Measurements from ENCODE around the gene TSC1. TPM values are rescaled to one million over a fixed set of nuclear protein-coding genes. Genes with fewer than 3 reads are reported as not detected.

TSC1 gene
- total RNA-seq, 1 experiment from 2014 or later: 40.9 TPM

- Histone ChIP-seq H3K36me3 (ENCODE audit: insufficient read depth, low read length, poor library complexity, severe bottlenecking) (no peaks in the 10 kb centered on the region), H3K4me1 (ENCODE audit: insufficient read depth, low read length, poor library complexity, severe bottlenecking) (no peaks in the 10 kb centered on the region), H3K4me3 (ENCODE audit: low read depth, low read length, poor library complexity, severe bottlenecking) (peak within 1 kb of the TSS; percentile 80), H3K27ac (ENCODE audit: low read depth, low read length, poor library complexity, severe bottlenecking) (peak within 1 kb of the TSS; percentile 69), H3K27me3 (replicated peaks; ENCODE audit: insufficient read depth, low read depth, low read length, poor library complexity) (no peaks in the 10 kb centered on the region), H3K9me3 (ENCODE audit: low read depth, low read length, poor library complexity, severe bottlenecking) (no peaks in the 10 kb centered on the region)
- TF ChIP-seq CTCF (conservative IDR thresholded peaks at IDR 0.05; ENCODE audit: low read depth, low read length): no peak
- no peak for TF ChIP-seq EZH2 (IDR thresholded peaks at IDR 0.05; ENCODE audit: borderline replicate concordance, low read depth, low read length, poor library complexity, severe bottlenecking)
- DNase-seq (ENCODE audit: low spot score): peak; percentile 54
- no TSS peak for BruUV-seq (replicated peaks)
- ChIA-PET POLR2A (ENCODE audit: low non-redundant PET) (no interaction called here), CTCF (no interaction called here)
- intact Hi-C loops (cut with micrococcal nuclease; ENCODE audit: unreplicated experiment): no loop called here
Measured at GRCh38 chr9:132878695-132879456, 65.5 kb downstream of the TSC1 start, which contains the start of gene SPACA9. TSS of gene SPACA9 (plus strand) at chr9:132878898. CDS start at chr9:132883948, 5,050 bp downstream.

GRCh38 chr9:132877824-132878694 is 66.4 kb downstream of the TSC1 start, which contains the start of gene AK8:
TSS of gene AK8 (minus strand) at chr9:132878284. CDS start at chr9:132878255, 29 bp downstream.
- POLR2A ChIA-PET (ENCODE audit: low non-redundant PET): no interaction called here
- TF ChIP-seq CTCF (conservative IDR thresholded peaks at IDR 0.05; ENCODE audit: low read depth, low read length) (no peak), EZH2 (IDR thresholded peaks at IDR 0.05; ENCODE audit: borderline replicate concordance, low read depth, low read length, poor library complexity, severe bottlenecking) (no peak)
- no peaks in the 10 kb centered on the region for H3K36me3 ChIP-seq (ENCODE audit: insufficient read depth, low read length, poor library complexity, severe bottlenecking)
- peak; percentile 79 for DNase-seq (ENCODE audit: low spot score)
- CTCF ChIA-PET: no interaction called here
- BruUV-seq (replicated peaks): no TSS peak
- no peaks in the 10 kb centered on the region for H3K9me3 ChIP-seq (ENCODE audit: low read depth, low read length, poor library complexity, severe bottlenecking)
- H3K4me1 ChIP-seq (ENCODE audit: insufficient read depth, low read length, poor library complexity, severe bottlenecking): no peaks in the 10 kb centered on the region
- H3K27ac ChIP-seq (ENCODE audit: low read depth, low read length, poor library complexity, severe bottlenecking): peak within 1 kb of the TSS; percentile 69
- intact Hi-C loops (cut with micrococcal nuclease; ENCODE audit: unreplicated experiment): no loop called here
- H3K4me3 ChIP-seq (ENCODE audit: low read depth, low read length, poor library complexity, severe bottlenecking): peak within 1 kb of the TSS; percentile 80
- H3K27me3 ChIP-seq (replicated peaks; ENCODE audit: insufficient read depth, low read depth, low read length, poor library complexity): no peaks in the 10 kb centered on the region

- BruUV-seq (replicated peaks): no TSS peak
- no peak overlapping the region for H3K27ac ChIP-seq (ENCODE audit: low read depth, low read length, poor library complexity, severe bottlenecking)
- ChIA-PET CTCF (no interaction called here), POLR2A (ENCODE audit: low non-redundant PET) (no interaction called here)
- no peaks in the 10 kb centered on the region for H3K27me3 ChIP-seq (replicated peaks; ENCODE audit: insufficient read depth, low read depth, low read length, poor library complexity)
- intact Hi-C loops (cut with micrococcal nuclease; ENCODE audit: unreplicated experiment): no loop called here
- no peak for DNase-seq (ENCODE audit: low spot score)
- H3K4me3 ChIP-seq (ENCODE audit: low read depth, low read length, poor library complexity, severe bottlenecking): peak overlapping the region; percentile 80
- no peaks in the 10 kb centered on the region for H3K9me3 ChIP-seq (ENCODE audit: low read depth, low read length, poor library complexity, severe bottlenecking)
- H3K4me1 ChIP-seq (ENCODE audit: insufficient read depth, low read length, poor library complexity, severe bottlenecking): no peaks in the 10 kb centered on the region
- no peaks in the 10 kb centered on the region for H3K36me3 ChIP-seq (ENCODE audit: insufficient read depth, low read length, poor library complexity, severe bottlenecking)
- TF ChIP-seq CTCF (conservative IDR thresholded peaks at IDR 0.05; ENCODE audit: low read depth, low read length) (no peak), EZH2 (IDR thresholded peaks at IDR 0.05; ENCODE audit: borderline replicate concordance, low read depth, low read length, poor library complexity, severe bottlenecking) (no peak)
Measured at GRCh38 chr9:132877458-132877823, 67.0 kb downstream of the TSC1 start.

All from A673 (cell line).